ENCODE results near the gene ENG. TPM values are rescaled to one million over a fixed set of nuclear protein-coding genes. Genes with fewer than 3 reads are reported as not detected.
A peak's percentile ranks its signal among the peaks of the same experiment; 100 is the strongest.

The ENG gene
- total RNA-seq, 1 donor from 2014 or later, result 32.2 TPM

DNA sequence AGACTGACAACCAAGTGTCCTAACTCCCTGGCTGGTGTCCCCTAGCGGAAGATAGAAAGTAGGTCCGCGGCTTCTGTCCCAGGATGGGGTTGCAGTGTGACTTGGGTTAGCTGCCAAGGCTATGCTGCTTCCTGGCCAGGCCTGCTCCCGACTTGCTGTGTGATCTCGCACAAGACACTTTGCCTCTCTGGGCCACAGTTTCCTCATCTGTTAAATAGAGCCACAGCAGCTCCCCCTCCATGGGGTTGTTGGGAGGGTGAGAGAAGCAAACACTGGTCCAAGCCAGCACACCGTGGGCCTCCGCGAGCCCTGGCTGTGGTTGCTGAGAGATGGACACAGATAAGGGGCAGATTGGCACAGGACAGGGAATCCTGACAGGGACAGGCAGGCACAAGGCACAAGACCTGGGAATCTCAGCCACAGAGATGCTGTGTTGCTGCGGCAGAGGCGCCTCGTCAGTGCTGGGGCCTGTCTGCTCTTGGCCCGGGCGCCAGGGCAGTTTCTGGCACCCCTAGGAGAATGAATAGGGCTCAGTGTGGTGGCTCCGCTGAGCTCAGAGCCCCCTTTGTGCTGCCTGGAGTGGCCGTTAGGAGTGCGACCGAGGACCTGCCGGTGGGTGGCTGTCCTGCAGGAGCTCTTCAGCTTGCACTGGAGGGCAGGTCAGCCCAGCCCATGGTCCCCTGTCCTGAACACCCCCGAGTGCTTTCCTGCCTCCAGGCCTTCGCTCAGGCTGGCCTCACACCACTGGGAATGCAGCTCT lies 74.2 kb downstream of the ENG start:
- H3K4me3 Mint-ChIP-seq, result peak overlapping the region; percentile 30
- intact Hi-C loops (cut with micrococcal nuclease), result no loop called here

GRCh38 chr9:127779136-127779981 lies 75.1 kb downstream of the ENG start:
- Mint-ChIP-seq H3K27me3 (ENCODE audit: insufficient read depth) (no peaks in the 10 kb centered on the region), H3K36me3 (ENCODE audit: low read depth) (peaks cover 17% of the 10 kb centered on the region), H3K9me3 (no peaks in the 10 kb centered on the region), H3K4me1 (ENCODE audit: low read depth) (peaks cover 74% of the 10 kb centered on the region), H3K4me3 (peak overlapping the region; percentile 100), H3K27ac (peak overlapping the region; percentile 99)
- DNase-seq (ENCODE audit: low spot score), result peak; percentile 52
- intact Hi-C loops (cut with micrococcal nuclease), result loop anchor here (1.0 to 10.0 kb wide), 3 partner anchors 8 to 555 kb away; partner anchors contain the start of gene ZNF79

More for the DNA sequence above, 74.2 kb downstream of the ENG start:
- H3K27ac Mint-ChIP-seq, result peak overlapping the region; percentile 99
- no peak for DNase-seq (ENCODE audit: low spot score)
- peaks cover 74% of the 10 kb centered on the region for H3K4me1 Mint-ChIP-seq (ENCODE audit: low read depth)
- no peaks in the 10 kb centered on the region for H3K9me3 Mint-ChIP-seq
- H3K36me3 Mint-ChIP-seq (ENCODE audit: low read depth), result peaks cover 15% of the 10 kb centered on the region
- H3K27me3 Mint-ChIP-seq (ENCODE audit: insufficient read depth), result no peaks in the 10 kb centered on the region

DNA sequence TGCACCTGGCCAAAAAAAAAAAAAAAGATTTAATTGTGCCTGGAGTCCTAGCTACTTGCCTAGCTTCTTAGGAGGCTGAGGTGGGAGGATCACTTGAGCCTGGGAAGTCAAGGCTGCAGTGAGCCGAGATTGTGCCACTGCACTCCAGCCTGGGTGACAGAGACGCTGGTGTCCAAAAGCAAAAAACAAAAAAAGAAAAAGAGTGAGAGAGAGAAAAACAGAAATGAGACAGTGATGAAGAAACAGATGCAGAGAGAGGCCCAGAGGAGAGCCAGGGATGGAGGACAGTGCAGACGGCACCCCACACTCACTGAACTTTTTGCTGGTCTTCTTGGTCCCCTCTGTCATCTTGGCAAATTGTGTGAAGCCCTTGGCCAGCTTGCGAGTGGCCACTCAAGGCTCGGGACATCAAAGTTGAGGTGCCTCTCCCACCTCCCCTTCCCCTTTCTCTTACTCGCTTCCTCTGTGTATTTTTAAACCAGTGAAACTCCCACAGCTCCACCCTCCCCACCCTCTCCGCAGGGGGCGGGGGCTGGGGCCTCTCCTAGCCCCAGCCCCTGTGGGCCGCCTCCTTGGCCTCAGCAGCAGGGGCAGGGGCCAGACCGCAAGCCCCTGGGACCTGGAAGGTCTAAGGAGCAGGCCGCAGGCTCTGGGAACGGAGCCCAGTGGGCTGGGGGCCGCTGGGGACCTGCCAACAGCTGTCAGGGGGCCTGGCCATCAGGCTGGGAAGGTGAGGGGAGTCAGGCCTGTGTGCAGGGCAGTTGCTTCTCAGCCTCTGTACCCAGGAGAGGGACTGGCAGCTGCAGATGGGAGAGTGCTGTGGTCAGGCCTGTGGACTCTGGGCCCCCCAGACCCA lies 76.0 kb downstream of the ENG start, which contains the start of gene SH2D3C:
Gene SH2D3C, minus strand, starts transcription at position 387 of the 856 bp plus-strand sequence. Its CDS starts 39 bp downstream, at position 348.
- intact Hi-C loops (cut with micrococcal nuclease), result loop anchor here (1.0 to 10.0 kb wide), 3 partner anchors 7 to 554 kb away; partner anchors contain the start of gene ZNF79
- Mint-ChIP-seq H3K27me3 (ENCODE audit: insufficient read depth) (no peaks in the 10 kb centered on the region), H3K36me3 (ENCODE audit: low read depth) (peaks cover 22% of the 10 kb centered on the region)

GRCh38 chr9:127777368-127777980 lies 77.0 kb downstream of the ENG start:
- Mint-ChIP-seq H3K27me3 (ENCODE audit: insufficient read depth) (no peaks in the 10 kb centered on the region), H3K9me3 (no peaks in the 10 kb centered on the region), H3K4me3 (peak overlapping the region; percentile 100), H3K4me1 (ENCODE audit: low read depth) (peaks cover 61% of the 10 kb centered on the region), H3K36me3 (ENCODE audit: low read depth) (peaks cover 21% of the 10 kb centered on the region), H3K27ac (peak overlapping the region; percentile 100)
- DNase-seq (ENCODE audit: low spot score), result no peak
- intact Hi-C loops (cut with micrococcal nuclease), result loop anchor here (10.0 kb wide), 2 partner anchors 353 to 553 kb away; partner anchors contain the start of gene ZNF79

More for the DNA sequence above, 76.0 kb downstream of the ENG start, which contains the start of gene SH2D3C:
- peaks cover 71% of the 10 kb centered on the region for H3K4me1 Mint-ChIP-seq (ENCODE audit: low read depth)
- H3K27ac Mint-ChIP-seq, result peak within 1 kb of the TSS; percentile 100
- DNase-seq (ENCODE audit: low spot score), result peak; percentile 51
- peak within 1 kb of the TSS; percentile 100 for H3K4me3 Mint-ChIP-seq
- H3K9me3 Mint-ChIP-seq, result no peaks in the 10 kb centered on the region

- Mint-ChIP-seq H3K27ac (peak overlapping the region; percentile 100), H3K9me3 (no peaks in the 10 kb centered on the region), H3K36me3 (ENCODE audit: low read depth) (peaks cover 21% of the 10 kb centered on the region), H3K4me3 (peak overlapping the region; percentile 100), H3K4me1 (ENCODE audit: low read depth) (peaks cover 58% of the 10 kb centered on the region), H3K27me3 (ENCODE audit: insufficient read depth) (no peaks in the 10 kb centered on the region)
- intact Hi-C loops (cut with micrococcal nuclease), result loop anchor here (1.0 to 10.0 kb wide), 3 partner anchors 8 to 552 kb away; partner anchors contain the start of gene ZNF79
- no peak for DNase-seq (ENCODE audit: low spot score)
These were observed 77.6 kb downstream of the ENG start for GRCh38 chr9:127776924-127777289.

- H3K4me3 Mint-ChIP-seq, result peak overlapping the region; percentile 100
- intact Hi-C loops (cut with micrococcal nuclease), result loop anchor here (1.0 to 10.0 kb wide), 3 partner anchors 9 to 552 kb away; partner anchors contain the start of gene ZNF79
- peak; percentile 73 for DNase-seq (ENCODE audit: low spot score)
- H3K36me3 Mint-ChIP-seq (ENCODE audit: low read depth), result peaks cover 22% of the 10 kb centered on the region
- peaks cover 57% of the 10 kb centered on the region for H3K4me1 Mint-ChIP-seq (ENCODE audit: low read depth)
- no peaks in the 10 kb centered on the region for H3K27me3 Mint-ChIP-seq (ENCODE audit: insufficient read depth)
- peak overlapping the region; percentile 100 for H3K27ac Mint-ChIP-seq
- no peaks in the 10 kb centered on the region for H3K9me3 Mint-ChIP-seq
These were observed 78.1 kb downstream of the ENG start for GRCh38 chr9:127776195-127776923.

DNA sequence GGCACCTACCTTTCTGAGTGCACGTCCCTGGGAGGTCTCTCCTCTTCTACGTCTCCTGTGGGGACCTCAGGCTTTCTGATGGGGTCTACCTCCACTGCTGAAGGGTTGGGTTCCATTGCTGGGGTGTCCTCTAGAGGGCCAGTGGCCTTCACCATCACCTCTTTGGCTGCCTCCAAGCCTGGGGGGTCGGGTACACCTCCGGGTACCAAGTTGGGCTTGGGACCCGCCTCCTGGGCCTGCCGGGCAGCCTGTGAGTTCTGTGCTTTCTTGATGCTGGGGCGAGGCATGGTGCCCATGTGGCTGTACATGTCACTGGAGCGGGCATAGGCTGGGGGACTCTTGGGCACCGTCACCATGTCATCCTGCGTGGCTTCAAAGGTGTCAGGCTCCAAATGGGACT lies 80.5 kb downstream of the ENG start:
- DNase-seq (ENCODE audit: low spot score), result no peak
- Mint-ChIP-seq H3K27ac (peak overlapping the region; percentile 55), H3K9me3 (no peaks in the 10 kb centered on the region), H3K36me3 (ENCODE audit: low read depth) (peaks cover 27% of the 10 kb centered on the region), H3K4me3 (peak overlapping the region; percentile 37), H3K4me1 (ENCODE audit: low read depth) (peaks cover 62% of the 10 kb centered on the region), H3K27me3 (ENCODE audit: insufficient read depth) (no peaks in the 10 kb centered on the region)
- intact Hi-C loops (cut with micrococcal nuclease), result loop anchor here (5.0 to 10.0 kb wide), 4 partner anchors 202 to 549 kb away; partner anchors contain the start of gene ZNF79

DNA sequence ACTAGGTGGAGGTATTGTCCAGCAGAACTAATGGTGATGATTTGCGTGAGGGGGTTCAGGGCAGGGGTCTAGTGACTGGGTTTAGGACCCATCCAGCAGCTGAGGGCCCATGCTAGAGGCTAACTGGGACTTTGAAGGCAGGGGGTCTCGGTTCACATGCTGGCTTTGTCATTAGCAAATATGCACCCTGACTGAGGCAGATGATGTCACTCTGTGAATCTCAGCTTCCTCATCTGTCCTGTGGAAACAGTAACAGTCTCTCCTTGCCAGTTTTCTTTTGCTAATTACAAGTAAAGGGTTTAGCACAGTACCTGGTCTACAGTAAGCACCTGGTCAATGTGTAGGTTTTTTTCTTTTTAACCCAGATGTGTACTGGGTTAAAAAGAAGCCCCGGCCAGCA lies 81.2 kb downstream of the ENG start:
- H3K36me3 Mint-ChIP-seq (ENCODE audit: low read depth), result peaks cover 30% of the 10 kb centered on the region
- intact Hi-C loops (cut with micrococcal nuclease), result loop anchor here (5.0 to 10.0 kb wide), 4 partner anchors 201 to 548 kb away; partner anchors contain the start of gene ZNF79

GRCh38 chr9:127772603-127773002 lies 81.9 kb downstream of the ENG start:
- peaks cover 63% of the 10 kb centered on the region for H3K4me1 Mint-ChIP-seq (ENCODE audit: low read depth)
- H3K36me3 Mint-ChIP-seq (ENCODE audit: low read depth), result peaks cover 28% of the 10 kb centered on the region
- H3K4me3 Mint-ChIP-seq, result no peak overlapping the region
- no peaks in the 10 kb centered on the region for H3K27me3 Mint-ChIP-seq (ENCODE audit: insufficient read depth)
- H3K9me3 Mint-ChIP-seq, result no peaks in the 10 kb centered on the region
- DNase-seq (ENCODE audit: low spot score), result no peak
- peak overlapping the region; percentile 48 for H3K27ac Mint-ChIP-seq
- intact Hi-C loops (cut with micrococcal nuclease), result loop anchor here (5.0 to 10.0 kb wide), 4 partner anchors 200 to 548 kb away; partner anchors contain the start of gene ZNF79

More for the DNA sequence above, 81.2 kb downstream of the ENG start:
- peaks cover 64% of the 10 kb centered on the region for H3K4me1 Mint-ChIP-seq (ENCODE audit: low read depth)
- H3K4me3 Mint-ChIP-seq, result no peak overlapping the region
- H3K9me3 Mint-ChIP-seq, result no peaks in the 10 kb centered on the region
- H3K27ac Mint-ChIP-seq, result peak overlapping the region; percentile 48
- DNase-seq (ENCODE audit: low spot score), result no peak
- H3K27me3 Mint-ChIP-seq (ENCODE audit: insufficient read depth), result no peaks in the 10 kb centered on the region

- Mint-ChIP-seq H3K36me3 (ENCODE audit: low read depth) (peaks cover 33% of the 10 kb centered on the region), H3K27me3 (ENCODE audit: insufficient read depth) (no peaks in the 10 kb centered on the region), H3K4me1 (ENCODE audit: low read depth) (peaks cover 63% of the 10 kb centered on the region), H3K4me3 (peak overlapping the region; percentile 86), H3K27ac (peak overlapping the region; percentile 90), H3K9me3 (no peaks in the 10 kb centered on the region)
- no peak for DNase-seq (ENCODE audit: low spot score)
- intact Hi-C loops (cut with micrococcal nuclease), result loop anchor here (1.0 to 10.0 kb wide), 14 partner anchors 8 to 857 kb away; partner anchors contain the start of genes FPGS, NAIF1, PTRH1 and RALGPS1
These were observed 82.8 kb downstream of the ENG start for GRCh38 chr9:127771570-127772189.
